Spinal cord (tissue), 10 donors: Measurements from ENCODE around the gene NAALADL2. TPM values are rescaled to one million over a fixed set of nuclear protein-coding genes. Genes with fewer than 3 reads are reported as not detected.

ENCODE experiments used
- DNase-seq, 6 donors: peaks; one replicate each; pipeline versions ENCODE4 v3.0.0 to v3.0.0-alpha.2; 2013 to 2015; ENCODE audit warnings: low spot score in 6 of 6, low read depth in 4 of 6
- H3K27ac ChIP-seq: one replicate; pipeline ENCODE4 v1.5.1; 2013; ENCODE audit warnings: low read depth, low read length, control low read depth
- H3K27me3 ChIP-seq: one replicate; pipeline ENCODE4 v1.6.1; 2013; ENCODE audit warnings: low read length; ENCODE audit not compliant: control insufficient read depth, insufficient read depth
- H3K36me3 ChIP-seq: one replicate; pipeline ENCODE4 v1.6.1; 2013; ENCODE audit warnings: low read length; ENCODE audit not compliant: control insufficient read depth, insufficient read depth
- H3K4me1 ChIP-seq: one replicate; pipeline ENCODE4 v1.6.1; 2013; ENCODE audit warnings: low read length; ENCODE audit not compliant: control insufficient read depth, insufficient read depth
- H3K4me3 ChIP-seq: one replicate; pipeline ENCODE4 v1.5.1; 2013; ENCODE audit warnings: low read depth, low read length, control low read depth
- H3K9me3 ChIP-seq: one replicate; pipeline ENCODE4 v1.6.1; 2013; ENCODE audit warnings: low read length; ENCODE audit not compliant: control insufficient read depth, insufficient read depth
- WGBS: methylation state at CpG from one replicate; pipeline ENCODE4 v1.1.5; 2013; ENCODE audit warnings: missing lambda C conversion rate; ENCODE audit not compliant: insufficient coverage; 5-methylcytosine and 5-hydroxymethylcytosine counted together
- long read RNA-seq, 4 donors: transcript quantifications; one replicate each; lab custom pipeline, GENCODE V29; 2026
- polyA plus RNA-seq, 2 donors: library from polyadenylated mRNA; unstranded; fragments of 120-200 nt; gene quantifications; one replicate each; pipeline ENCODE4 v1.2.1, GENCODE V29; 2013; ENCODE audit not compliant: insufficient read length in 2 of 2
- total RNA-seq, 2 donors: library from RNA; depleted of rRNA in 1 of 2; stranded (reverse); fragments of 120-200 nt in 1 of 2; fragments of >200 nt in 1 of 2; gene quantifications; one replicate each; pipeline versions ENCODE4 v1.2.3 to v1.2.4, GENCODE V29; 2013 to 2014
- donor health status: healthy.

The NAALADL2 gene
- total RNA-seq (10 to 100 TPM; 19.1 to 24.4 TPM), polyA plus RNA-seq (1 to 10 TPM; 2.9 to 3.1 TPM)
- long read RNA-seq, donor 1 = 0 reads
- long read RNA-seq, donor 2, partial matches to known transcripts = 0 of 1 reads
- long read RNA-seq, donor 2, other reads (novel, unspliced or antisense) = 0 of 1 reads
- long read RNA-seq, donor 3 = 0 reads
- long read RNA-seq, donor 4 = 0 reads

- Histone ChIP-seq H3K27ac (no peak within 1 kb of the TSS), H3K4me3 (no peak within 1 kb of the TSS), H3K9me3 (no peaks in the 10 kb centered on the region), H3K27me3 (no peaks in the 10 kb centered on the region), H3K36me3 (no peaks in the 10 kb centered on the region), H3K4me1 (no peaks in the 10 kb centered on the region)
- no CpG with 5 or more reads among the region's 5 CpGs for WGBS
- DNase-seq = no peak
Measured at GRCh38 chr3:174859114-174859735, at the start of gene NAALADL2. Gene NAALADL2, plus strand, starts transcription at chr3:174859334.

GRCh38 chr3:174810254-174810653 lies 48.9 kb upstream of the NAALADL2 start:
- no peaks in the 10 kb centered on the region for H3K36me3 ChIP-seq
- H3K27me3 ChIP-seq = no peaks in the 10 kb centered on the region
- no peaks in the 10 kb centered on the region for H3K9me3 ChIP-seq
- DNase-seq = no peak
- no peak overlapping the region for H3K27ac ChIP-seq
- H3K4me3 ChIP-seq = no peak overlapping the region
- H3K4me1 ChIP-seq = no peaks in the 10 kb centered on the region

- Histone ChIP-seq H3K4me1 (no peaks in the 10 kb centered on the region), H3K27me3 (no peaks in the 10 kb centered on the region), H3K36me3 (no peaks in the 10 kb centered on the region), H3K4me3 (no peak overlapping the region), H3K9me3 (no peaks in the 10 kb centered on the region), H3K27ac (no peak overlapping the region)
- no CpG with 5 or more reads among the region's 4 CpGs for whole genome bisulfite sequencing
- DNase-seq = no peak
Measured at GRCh38 chr3:174812172-174812862, 46.8 kb upstream of the NAALADL2 start.

- Histone ChIP-seq H3K4me3 (no peak overlapping the region), H3K27me3 (no peaks in the 10 kb centered on the region), H3K36me3 (no peaks in the 10 kb centered on the region), H3K27ac (no peak overlapping the region), H3K4me1 (no peaks in the 10 kb centered on the region), H3K9me3 (no peaks in the 10 kb centered on the region)
- DNase-seq = no peak
- WGBS = no CpG with 5 or more reads among the region's 1 CpG
Measured at GRCh38 chr3:174815750-174816149, 43.4 kb upstream of the NAALADL2 start.

GRCh38 chr3:174820885-174821284 lies 38.2 kb upstream of the NAALADL2 start:
- WGBS = no CpG with 5 or more reads among the region's 1 CpG
- Histone ChIP-seq H3K27me3 (no peaks in the 10 kb centered on the region), H3K27ac (no peak overlapping the region), H3K9me3 (no peaks in the 10 kb centered on the region), H3K4me3 (no peak overlapping the region), H3K36me3 (no peaks in the 10 kb centered on the region), H3K4me1 (no peaks in the 10 kb centered on the region)
- no peak for DNase-seq

- Histone ChIP-seq H3K4me1 (no peaks in the 10 kb centered on the region), H3K27ac (no peak overlapping the region), H3K9me3 (no peaks in the 10 kb centered on the region), H3K27me3 (no peaks in the 10 kb centered on the region), H3K4me3 (no peak overlapping the region), H3K36me3 (no peaks in the 10 kb centered on the region)
- peak in 4 of 6 donors; percentile 1 to 65 (median 18) for DNase-seq
Measured at GRCh38 chr3:174821477-174821876, 37.7 kb upstream of the NAALADL2 start.

GRCh38 chr3:174822320-174822719 lies 36.8 kb upstream of the NAALADL2 start:
- H3K9me3 ChIP-seq = no peaks in the 10 kb centered on the region
- DNase-seq = no peak
- WGBS = 100% methylated on average over 2 of the region's 2 CpGs
- no peaks in the 10 kb centered on the region for H3K36me3 ChIP-seq
- no peak overlapping the region for H3K4me3 ChIP-seq
- H3K27ac ChIP-seq = no peak overlapping the region
- no peaks in the 10 kb centered on the region for H3K27me3 ChIP-seq
- no peaks in the 10 kb centered on the region for H3K4me1 ChIP-seq

GRCh38 chr3:174826069-174826468 lies 33.1 kb upstream of the NAALADL2 start:
- Histone ChIP-seq H3K36me3 (no peaks in the 10 kb centered on the region), H3K4me1 (no peaks in the 10 kb centered on the region), H3K4me3 (no peak overlapping the region), H3K9me3 (no peaks in the 10 kb centered on the region), H3K27ac (no peak overlapping the region), H3K27me3 (no peaks in the 10 kb centered on the region)
- DNase-seq = no peak

GRCh38 chr3:174844746-174845145 lies 14.4 kb upstream of the NAALADL2 start:
- no peaks in the 10 kb centered on the region for H3K9me3 ChIP-seq
- no peak overlapping the region for H3K4me3 ChIP-seq
- no peaks in the 10 kb centered on the region for H3K36me3 ChIP-seq
- H3K27ac ChIP-seq = no peak overlapping the region
- no CpG with 5 or more reads among the region's 1 CpG for WGBS
- no peaks in the 10 kb centered on the region for H3K27me3 ChIP-seq
- no peak for DNase-seq
- no peaks in the 10 kb centered on the region for H3K4me1 ChIP-seq

GRCh38 chr3:174846055-174846454 lies 13.1 kb upstream of the NAALADL2 start:
- H3K4me3 ChIP-seq = no peak overlapping the region
- H3K27ac ChIP-seq = no peak overlapping the region
- no peaks in the 10 kb centered on the region for H3K27me3 ChIP-seq
- DNase-seq = no peak
- WGBS = no CpG with 5 or more reads among the region's 1 CpG
- H3K36me3 ChIP-seq = no peaks in the 10 kb centered on the region
- H3K4me1 ChIP-seq = no peaks in the 10 kb centered on the region
- no peaks in the 10 kb centered on the region for H3K9me3 ChIP-seq
